NCI-H2107 treated with DMSO at 0.1 percent for 48 hours (cell line): ENCODE results near the gene GADD45GIP1.
A peak's percentile ranks its signal among the peaks of the same experiment; 100 is the strongest.
"Not testable (repeated sequence)": the region's sequence is repeated elsewhere in the genome, so short reads cannot be mapped to it uniquely, and the experiment has no call there.

Source experiments
- DNase-seq: peaks from one replicate; lab custom pipeline; 2025; ENCODE audit not compliant: unreplicated experiment; lab: John Stamatoyannopoulos, UW

GADD45GIP1 gene

DNA sequence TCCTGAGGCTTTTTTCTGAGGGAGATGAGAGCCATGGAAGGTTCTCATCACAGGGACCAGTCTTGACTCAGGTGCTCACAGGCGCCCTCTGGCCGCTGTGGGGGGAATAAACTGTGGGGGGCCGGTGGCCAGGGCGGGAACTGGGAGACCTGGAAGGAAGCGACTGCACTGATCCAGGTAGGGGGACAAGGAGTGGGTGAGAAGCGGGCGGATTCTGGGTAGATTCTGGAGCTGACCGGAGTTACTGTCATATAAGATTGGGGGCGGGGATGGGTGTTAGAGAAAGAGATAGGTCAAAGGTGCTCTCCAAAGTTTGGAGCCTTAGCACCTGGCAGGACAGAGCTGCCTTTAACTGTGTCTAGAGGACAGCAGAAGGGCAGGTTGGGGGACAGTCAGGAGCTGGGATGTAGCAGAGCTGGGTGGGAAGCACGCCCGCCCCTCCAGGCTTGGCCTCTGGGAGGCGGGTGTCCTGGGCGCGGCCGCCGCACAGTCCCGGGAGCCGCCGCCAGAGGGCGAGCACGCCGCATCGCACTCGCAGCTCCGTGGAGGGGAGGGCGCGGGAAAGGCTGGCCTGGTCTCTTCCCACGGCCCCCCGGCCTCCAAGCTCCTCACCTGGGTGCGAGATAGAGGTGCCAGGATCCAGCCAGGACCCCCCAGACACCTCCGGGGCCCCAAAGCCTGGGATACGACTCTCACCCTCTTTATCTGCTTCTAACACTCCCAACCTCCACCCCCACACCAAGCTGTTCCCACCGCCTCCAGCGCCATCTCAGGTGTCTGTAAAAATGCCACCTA lies 8.2 kb upstream of the GADD45GIP1 start:
- DNase-seq, result peak; percentile 68

DNA sequence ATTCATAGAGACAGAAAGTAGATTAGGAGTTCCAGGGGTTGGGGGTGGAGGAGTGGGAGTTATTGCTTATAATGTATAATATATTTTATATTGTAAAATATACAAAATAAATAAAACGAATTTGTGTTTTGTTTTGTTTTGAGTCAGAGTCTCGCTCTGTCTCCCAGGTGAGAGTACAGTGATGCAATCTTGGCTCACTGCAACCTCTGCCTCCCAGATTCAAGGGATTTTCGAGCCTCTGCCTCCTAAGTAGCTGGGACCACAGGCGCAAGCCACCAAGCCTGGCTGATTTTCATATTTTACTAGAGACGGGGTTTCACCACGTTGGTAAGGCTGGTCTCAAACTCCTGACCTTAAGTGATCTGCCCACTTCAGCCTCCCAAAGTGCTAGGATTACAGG lies 2.5 kb upstream of the GADD45GIP1 start:
- DNase-seq, result no peak

DNA sequence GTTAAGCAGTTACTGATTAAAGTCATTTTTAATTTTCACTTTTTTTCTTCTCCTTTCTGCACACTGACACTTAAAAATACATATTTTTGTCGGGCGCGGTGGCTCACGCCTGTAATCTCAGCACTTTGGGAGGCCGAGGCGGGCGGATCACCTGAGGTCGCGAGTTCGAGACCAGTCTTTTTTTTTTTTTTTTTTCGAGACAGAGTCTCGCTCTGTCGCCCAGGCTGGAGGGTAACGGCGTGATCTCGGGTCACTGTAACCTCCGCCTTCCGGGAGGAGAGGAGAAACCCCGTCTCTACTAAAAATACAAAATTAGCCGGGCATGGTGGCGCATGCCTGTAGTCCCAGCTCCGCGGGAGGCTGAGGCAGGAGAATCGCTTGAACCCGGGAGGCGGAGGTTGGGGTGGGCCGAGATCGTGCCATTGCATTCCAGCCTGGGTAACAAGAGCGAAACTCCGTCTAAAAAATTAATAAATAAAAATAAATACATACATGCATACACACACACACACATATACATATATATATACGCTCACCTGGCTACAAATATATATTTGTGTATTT lies 448 bp upstream of the GADD45GIP1 start:
- DNase-seq, result not testable (repeated sequence)

DNA sequence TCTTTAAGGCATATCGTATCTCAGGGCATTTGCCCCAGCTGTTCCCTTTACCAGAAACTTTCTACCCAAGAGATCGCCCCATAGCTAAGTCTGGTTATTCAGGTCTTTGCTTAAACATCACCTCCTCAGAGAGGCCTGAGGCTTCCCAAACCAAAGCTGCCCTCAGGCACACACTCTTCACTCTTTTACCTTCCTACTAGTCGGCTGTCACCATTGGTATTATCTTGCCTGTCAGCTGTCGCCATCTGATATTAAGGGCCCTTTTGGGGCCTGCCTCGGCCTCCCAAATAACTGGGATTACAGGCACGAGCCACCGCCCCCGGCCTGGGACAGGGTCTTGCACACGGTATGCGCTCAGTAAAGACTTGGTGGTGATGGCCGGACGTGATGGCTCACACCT lies 1.0 kb downstream of the GADD45GIP1 start:
- no peak for DNase-seq

DNA sequence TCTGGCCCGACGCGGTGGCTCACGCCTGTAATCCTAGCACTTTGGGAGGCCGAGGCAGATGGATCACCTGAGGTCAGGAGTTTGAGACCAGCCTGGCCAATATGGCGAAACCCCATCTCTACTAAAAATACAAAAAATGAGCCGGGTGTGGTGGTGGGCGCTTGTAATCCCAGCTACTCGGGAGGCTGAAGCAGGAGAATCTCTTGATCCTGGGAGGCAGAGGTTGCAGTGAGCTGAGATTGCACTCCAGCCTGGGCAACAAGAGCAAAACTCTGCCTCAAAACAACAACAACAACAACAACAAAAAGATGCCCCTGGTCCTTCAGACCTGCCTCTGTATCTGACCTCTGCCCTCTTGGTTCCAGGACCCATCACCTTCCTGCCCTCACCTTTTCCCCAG lies 1.4 kb downstream of the GADD45GIP1 start:
- DNase-seq, result not testable (repeated sequence)

DNA sequence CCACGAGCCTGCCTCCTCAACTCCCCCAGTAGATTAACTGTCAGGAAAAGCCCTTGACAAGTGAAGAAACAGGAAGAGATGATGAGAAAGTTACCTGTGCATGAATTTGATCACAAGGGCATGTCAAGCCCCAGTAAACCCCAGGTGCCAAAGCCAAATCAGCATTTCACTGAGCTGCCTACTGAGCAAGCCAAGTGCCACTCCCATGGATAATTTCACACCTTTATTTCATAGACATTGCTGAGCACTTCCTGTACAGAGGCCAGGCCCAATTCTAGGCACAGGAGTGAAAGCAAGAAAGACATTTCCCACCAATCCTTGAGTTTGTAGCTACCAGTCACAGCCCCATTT lies 2.4 kb downstream of the GADD45GIP1 start:
- no peak for DNase-seq

DNA sequence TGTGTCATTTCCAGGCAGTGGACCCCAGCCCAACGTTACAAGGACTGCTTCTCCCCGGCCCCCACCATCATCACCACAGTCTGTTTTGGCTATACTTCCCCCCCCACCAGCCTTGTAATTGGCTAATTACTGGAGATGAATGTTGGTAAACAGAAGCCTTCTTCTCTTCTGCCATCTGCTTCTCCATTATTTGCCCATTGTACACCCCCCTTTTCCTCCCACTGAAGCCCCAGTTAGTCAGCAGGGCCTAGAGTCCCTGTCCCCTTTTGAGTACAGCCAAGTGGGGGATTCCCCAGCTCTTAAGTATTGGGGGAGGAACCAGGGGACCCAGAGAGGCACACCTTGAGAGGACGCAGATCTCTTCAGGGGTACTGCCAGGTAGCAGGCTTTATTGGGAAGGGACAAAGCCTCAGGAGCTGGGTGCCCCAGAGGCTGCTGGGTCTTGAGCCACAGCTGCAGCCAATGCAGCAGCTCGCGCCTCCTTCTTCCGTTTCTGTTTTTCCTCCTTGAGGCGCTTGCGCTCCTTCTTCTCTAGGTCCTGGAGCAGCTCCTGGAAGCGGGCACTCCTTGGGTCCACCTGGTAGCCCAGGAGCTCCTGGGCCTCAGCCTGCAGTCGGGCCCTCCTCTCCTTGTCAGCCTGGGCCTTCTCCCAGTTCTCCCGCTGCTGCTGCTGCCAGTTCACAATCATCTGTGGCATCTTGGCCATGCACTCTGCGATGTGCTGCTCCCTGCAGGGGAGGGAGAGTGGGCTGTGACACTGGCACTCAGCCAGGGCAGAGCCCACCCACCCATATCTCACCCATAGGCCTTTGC lies 3.0 kb downstream of the GADD45GIP1 start:
- no peak for DNase-seq

DNA sequence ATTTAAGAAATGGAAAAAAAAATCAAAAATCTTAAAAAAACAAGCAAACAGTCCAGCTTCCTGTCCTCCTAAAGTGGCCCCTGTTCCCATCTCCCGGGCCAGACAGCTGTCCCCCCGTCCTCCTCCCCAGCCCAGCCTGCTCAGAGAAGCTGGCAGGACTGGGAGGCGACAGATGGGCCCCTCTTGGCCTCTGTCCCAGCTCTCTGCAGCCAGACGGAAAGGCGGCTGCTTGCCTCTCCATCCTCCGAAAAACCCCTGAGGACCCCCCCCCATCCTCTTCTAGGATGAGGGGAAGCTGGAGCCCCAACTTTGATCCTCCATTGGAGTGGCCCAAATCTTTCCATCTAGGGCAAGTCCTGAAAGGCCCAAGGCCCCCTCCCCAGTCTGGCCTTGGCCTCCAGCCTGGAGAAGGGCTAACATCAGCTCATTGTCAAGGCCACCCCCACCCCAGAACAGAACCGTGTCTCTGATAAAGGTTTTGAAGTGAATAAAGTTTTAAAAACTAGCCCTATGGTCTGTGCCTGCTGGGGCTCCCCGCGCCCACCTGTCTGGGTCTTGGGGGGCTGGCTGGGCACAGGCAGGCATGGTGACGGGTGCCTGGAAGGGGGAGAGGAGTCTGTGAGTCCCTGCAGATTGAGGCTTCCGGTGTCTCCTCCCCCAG lies 3.8 kb downstream of the GADD45GIP1 start:
- no peak for DNase-seq

DNA sequence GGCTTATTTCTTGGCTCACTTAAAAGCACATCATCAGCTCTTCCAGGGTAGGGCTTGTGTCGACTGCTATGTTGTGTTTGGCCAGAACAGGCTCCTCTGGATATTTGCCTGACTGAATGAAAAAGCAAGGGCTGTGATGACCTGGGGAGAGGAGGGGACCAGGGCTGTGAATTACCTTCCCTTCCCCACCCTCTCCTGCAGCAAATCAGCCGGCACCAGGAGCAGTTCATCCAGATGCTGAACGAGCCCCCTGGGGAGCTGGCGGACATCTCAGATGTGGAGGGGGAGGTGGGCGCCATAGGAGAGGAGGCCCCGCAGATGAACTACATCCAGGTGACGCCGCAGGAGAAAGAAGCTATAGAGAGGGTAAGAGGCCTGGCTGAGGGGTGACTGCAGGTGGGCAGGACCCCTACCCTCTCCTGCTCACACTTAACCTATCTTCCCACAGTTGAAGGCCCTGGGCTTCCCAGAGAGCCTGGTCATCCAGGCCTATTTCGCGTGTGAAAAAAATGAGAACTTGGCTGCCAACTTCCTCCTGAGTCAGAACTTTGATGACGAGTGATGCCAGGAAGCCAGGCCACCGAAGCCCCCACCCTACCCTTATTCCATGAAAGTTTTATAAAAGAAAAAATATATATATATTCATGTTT lies 4.4 kb downstream of the GADD45GIP1 start:
- no peak for DNase-seq

DNA sequence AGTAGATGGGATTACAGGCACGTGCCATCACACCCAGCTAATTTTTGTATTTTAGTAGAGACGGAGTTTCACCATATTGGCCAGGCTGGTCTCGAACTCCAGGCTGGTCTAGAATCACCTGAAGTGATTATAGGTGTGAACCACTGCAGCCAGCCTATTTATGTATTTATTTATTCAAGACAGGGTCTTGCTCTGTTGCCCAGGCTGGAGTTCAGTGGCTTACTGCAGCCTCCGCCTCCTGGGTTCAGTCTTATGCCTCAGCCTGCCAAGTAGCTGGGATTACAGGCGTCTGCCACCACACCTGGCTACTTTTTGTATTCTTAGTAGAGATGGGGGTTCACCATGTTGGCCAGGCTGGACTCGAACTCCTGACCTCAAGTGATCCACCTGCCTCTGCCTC lies 5.0 kb downstream of the GADD45GIP1 start:
- DNase-seq, result not testable (repeated sequence)

DNA sequence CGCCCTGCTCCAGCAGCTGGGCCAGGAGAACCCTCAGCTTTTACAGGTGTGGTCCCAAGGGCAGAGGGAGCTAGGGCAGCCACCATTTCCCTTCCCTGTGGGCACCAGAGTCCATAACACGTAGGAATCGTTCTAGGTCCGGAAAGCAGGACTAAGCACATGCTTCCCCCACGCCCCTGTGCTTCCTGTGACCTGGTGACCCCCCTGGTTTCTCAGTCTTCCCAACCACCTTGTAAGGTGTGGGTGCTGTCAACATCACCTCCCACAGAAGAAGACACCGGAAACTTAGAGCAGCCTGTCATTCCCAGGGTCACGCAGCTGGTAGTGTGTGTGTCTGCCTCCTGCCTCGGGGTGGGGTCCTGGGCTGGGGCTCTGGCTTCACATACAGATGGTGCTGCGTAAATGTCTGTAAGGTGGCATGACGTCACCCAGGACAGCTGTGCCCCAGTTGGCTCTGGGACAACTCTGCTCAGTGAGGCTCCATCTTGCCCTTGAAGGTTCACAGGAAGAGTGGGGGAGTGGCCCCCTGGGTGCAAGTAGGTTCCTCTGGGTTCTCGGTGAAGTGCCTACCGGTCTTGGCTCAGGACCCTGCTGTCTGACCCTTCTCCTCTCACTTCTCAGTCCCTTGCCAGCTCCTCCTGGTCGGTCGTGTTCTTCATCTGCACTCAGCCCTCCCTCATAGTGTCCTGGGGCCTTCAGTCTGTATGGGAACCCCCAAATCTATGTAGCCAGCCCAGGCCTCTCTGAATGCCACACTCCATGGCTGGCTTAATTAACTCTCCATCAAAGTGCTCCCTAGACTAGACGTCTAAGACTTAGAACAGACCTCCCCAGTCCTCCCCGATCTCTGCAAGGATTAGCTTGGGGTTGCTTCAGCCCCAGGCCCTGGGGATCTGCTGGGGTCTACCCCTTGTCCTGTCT lies 7.4 kb downstream of the GADD45GIP1 start:
- no peak for DNase-seq

DNA sequence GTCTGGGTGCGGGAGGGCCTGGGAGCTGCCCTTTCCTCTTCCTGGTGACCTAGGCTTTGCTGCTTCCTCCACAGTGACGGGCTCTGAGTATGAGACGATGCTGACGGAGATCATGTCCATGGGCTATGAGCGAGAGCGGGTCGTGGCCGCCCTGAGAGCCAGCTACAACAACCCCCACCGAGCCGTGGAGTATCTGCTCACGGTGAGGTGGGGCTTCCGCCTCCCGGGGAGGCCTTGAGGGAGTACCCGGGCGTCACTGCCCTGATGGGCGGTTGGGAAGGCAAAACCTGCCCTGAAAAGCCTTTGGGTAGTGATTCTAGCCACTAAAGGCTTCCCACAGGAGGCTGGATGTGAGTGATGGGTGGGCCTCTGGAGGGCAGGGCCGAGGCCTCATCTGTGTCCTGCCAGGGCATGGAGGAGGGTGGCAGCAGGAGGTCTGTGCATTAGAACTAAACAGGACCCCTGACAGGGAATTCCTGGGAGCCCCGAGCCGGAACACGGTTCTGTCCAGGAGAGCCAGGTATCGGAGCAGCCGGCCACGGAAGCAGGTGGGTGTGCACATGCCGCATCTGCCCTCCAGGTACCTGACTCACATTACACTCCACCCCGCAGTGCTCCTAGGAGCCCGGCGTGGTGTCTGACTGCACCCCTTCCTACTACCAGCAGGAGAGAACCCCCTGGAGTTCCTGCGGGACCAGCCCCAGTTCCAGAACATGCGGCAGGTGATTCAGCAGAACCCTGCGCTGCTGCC lies 8.2 kb downstream of the GADD45GIP1 start:
- no peak for DNase-seq

DNA sequence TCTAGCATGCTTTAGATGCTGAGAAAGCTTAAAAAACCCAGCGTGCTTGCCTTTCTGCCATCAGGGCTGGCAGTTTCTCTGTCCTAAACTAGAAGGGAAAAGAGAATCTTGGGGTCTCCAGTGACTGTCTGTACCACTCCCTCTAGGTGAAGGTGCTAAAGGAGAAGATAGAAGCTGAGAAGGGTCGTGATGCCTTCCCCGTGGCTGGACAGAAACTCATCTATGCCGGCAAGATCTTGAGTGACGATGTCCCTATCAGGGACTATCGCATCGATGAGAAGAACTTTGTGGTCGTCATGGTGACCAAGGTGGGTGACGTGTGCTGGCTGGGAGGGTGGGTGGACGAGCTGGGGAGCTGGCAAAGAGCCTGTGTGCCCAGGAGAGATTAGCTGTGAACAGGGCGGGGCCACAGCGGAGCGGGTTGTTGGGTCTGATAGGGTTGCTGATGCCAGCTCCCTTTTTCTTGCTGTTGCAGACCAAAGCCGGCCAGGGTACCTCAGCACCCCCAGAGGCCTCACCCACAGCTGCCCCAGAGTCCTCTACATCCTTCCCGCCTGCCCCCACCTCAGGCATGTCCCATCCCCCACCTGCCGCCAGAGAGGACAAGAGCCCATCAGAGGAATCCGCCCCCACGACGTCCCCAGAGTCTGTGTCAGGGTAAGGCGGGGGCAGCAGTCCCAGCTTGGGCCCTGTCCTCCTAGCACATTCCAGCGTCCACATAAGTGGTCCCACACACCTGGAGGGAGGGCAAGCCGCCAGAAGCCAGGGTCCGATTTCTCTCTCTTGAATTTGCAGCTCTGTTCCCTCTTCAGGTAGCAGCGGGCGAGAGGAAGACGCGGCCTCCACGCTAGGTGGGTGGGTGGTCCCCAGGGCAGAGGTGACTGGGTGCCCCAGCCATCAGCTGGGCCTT lies 9.1 kb downstream of the GADD45GIP1 start:
- no peak for DNase-seq

DNA sequence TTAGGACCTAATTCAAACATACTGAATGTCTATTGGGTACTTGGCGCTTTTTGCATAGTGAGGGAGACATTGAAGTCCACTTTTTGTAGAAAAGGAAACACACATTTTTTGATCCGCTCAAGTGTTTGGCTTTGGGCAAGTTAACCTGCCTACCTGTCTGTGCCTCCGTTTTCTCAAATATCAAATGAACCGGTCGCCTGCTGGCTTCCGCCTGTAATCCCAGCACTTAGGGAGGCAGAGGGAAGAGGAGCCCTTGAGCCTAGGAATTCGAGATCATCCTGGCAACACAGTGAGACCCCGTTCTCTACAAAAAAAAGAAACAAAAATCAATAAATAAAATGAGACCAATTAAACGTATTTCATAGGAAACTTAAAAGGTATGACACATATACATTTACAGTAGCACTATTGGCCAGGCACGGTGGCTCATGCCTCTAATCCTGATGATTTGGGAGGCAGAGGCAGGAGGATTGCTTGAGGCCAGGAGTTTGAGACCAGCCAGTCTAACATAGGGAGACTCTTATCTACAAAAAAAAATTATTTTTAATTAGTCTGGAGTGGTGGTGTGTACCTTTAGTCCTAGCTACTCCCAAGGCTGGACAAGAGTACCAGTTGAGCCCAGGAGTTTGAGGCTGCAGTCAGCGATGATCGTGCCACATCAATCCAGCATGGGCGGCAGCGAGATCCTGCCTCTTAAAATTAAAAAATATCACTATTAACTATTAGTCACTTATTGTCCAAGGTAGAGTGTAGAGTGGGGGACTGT lies 10.1 kb downstream of the GADD45GIP1 start:
- no peak for DNase-seq

DNA sequence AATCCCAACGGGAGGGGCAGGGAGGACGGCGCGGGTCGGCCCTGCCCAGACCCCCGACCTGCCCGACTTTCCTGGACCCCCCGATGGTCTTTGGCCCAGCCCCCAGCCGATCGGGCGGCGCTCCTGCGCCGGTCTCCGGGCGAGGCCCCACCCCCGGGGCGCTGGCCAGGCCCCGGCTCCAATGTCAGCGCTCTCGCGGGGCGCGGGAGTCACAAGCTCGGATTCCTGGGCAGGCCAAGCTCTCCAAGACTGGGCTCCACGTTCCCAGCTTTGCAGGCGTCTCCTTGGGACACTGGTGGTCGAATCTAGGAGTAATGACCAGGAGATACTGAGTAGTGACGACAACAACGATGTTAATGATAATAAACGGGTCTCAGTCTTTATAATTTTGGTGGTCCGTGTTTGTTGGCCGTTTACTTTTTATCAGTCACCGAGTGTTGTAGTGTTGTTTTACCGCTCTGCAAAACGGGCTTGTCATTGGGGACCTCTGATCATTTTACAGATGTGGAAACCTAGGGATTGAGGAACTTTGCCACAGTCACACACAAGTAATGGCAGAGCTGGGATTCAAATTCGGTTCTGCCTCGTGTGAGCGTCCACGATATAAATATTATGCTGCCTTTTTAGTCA lies 10.8 kb downstream of the GADD45GIP1 start:
- no peak for DNase-seq

DNA sequence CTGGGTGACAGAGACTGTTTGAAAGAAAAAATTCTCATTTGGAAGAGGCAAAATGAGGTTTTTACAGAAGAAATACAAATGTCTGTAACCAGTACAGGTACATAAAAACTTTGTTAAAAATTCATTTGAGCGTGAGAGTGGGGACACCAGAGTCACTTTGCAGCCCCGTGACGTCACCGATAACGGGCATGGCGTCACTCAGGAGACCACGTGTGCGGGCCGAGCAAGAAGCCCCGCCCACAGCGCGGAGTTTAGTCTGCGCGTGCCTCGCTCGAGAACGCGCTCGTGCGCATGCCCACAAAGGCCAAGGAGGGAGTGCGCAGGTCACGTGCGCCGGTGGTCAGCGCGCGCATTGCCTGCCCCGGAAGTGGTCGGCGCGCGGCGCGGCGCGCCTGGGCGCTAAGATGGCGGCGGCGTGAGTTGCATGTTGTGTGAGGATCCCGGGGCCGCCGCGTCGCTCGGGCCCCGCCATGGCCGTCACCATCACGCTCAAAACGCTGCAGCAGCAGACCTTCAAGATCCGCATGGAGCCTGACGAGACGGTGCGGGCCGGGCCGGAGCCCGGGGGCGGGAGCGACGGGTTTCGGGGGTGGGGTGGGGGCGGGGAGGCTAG lies 11.4 kb downstream of the GADD45GIP1 start, which contains the start of gene RAD23A:
TSS of gene RAD23A (plus strand) at position 384 of the 613 bp plus-strand sequence. CDS start at position 471, 87 bp downstream.
- DNase-seq, result peak; percentile 83
